Measurements from ENCODE around the gene ZNF827.

- TF ChIP-seq ELF4 (IDR thresholded peaks at IDR 0.05) (no peak), FOXA1 (IDR thresholded peaks at IDR 0.05) (no peak), FOXK2 (IDR thresholded peaks at IDR 0.05) (no peak)
Measured at GRCh38 chr4:145716200-145716599, 222.4 kb downstream of the ZNF827 start.

Data from HEK293T (cell line).